ENCODE results near the gene OGFOD2. TPM values are rescaled to one million over a fixed set of nuclear protein-coding genes. Genes with fewer than 3 reads are reported as not detected.

Gene OGFOD2
- total and polyA plus RNA-seq, 2 donors (not counting 1 experiment from before 2014, with no cell fraction given) = 26.7 to 99.3 TPM

DNA sequence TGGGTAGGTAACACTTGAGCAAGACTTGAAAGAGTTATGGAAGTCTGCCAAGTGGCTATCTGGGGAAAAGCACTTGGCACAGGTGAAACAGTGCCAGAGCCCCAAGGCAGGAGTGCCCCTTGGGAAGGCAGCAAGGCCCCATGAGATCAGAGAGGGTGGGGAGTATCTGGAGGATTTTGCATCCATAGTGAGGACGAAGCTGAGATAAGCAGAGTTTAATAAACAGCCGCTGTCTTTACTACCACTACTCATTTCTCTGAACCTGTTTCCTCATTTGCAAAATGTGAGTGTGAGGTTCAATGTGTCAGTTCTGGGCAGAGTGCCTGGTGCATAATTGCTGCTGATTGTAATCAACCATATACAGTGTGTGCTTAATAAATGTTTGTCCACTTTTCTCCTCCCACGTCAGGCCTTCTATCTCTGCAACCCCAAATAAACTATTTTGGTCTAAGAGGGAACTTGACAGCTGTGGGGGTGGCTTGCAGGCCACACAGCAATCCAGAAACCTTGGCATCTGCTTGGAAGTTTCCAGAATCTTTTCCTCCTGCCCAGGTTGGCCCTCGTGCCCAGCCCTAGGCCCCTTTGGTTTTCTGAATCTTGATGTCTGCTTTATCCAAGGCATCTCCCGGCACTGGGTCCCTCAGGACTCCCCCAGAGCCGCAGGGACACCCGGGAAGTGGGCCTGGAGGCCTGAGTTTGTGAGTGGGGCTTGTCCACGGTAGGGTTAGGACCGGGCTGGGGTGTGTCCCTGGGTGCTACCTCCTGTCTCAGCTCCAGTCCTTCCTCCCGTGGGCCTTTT lies 13.3 kb upstream of the OGFOD2 start:
- POLR2A ChIA-PET = no interaction called here
- peaks cover 8 to 14% of the 10 kb centered on the region in 2 donors for H3K4me1 ChIP-seq (ENCODE audit: control insufficient read depth in 2 of 2, insufficient read depth in 2 of 2, low read length in 2 of 2)
- no peak overlapping the region for H3K9ac ChIP-seq (ENCODE audit: low read length)
- WGBS (ENCODE audit: insufficient coverage) = 100% methylated on average over 5 of the region's 10 CpGs
- no peak overlapping the region for H3K4me2 ChIP-seq (replicated peaks; ENCODE audit: low read depth, low read length, poor library complexity, severe bottlenecking)
- DNase-seq = peak; percentile 5
- H3K27me3 ChIP-seq (replicated peaks in 1 of 4; ENCODE audit: control extremely low read depth in 1 of 4, control insufficient read depth in 3 of 4, insufficient read depth in 4 of 4, low read length in 3 of 4) = no peaks in the 10 kb centered on the region
- intact Hi-C loops (cut with micrococcal nuclease) = no loop called here
- H3K36me3 ChIP-seq (replicated peaks in 1 of 2; ENCODE audit: control extremely low read depth in 1 of 2, control insufficient read depth in 1 of 2, extremely low read depth in 1 of 2, insufficient read depth in 2 of 2, low read length in 1 of 2) = no peaks in the 10 kb centered on the region
- no peaks in the 10 kb centered on the region for H4K20me1 ChIP-seq (ENCODE audit: control insufficient read depth, insufficient read depth, low read length, poor library complexity, severe bottlenecking)
- H2AFZ ChIP-seq (ENCODE audit: insufficient read depth, low read depth, low read length, poor library complexity, severe bottlenecking) = no peak overlapping the region
- TF ChIP-seq, protein P1, sequence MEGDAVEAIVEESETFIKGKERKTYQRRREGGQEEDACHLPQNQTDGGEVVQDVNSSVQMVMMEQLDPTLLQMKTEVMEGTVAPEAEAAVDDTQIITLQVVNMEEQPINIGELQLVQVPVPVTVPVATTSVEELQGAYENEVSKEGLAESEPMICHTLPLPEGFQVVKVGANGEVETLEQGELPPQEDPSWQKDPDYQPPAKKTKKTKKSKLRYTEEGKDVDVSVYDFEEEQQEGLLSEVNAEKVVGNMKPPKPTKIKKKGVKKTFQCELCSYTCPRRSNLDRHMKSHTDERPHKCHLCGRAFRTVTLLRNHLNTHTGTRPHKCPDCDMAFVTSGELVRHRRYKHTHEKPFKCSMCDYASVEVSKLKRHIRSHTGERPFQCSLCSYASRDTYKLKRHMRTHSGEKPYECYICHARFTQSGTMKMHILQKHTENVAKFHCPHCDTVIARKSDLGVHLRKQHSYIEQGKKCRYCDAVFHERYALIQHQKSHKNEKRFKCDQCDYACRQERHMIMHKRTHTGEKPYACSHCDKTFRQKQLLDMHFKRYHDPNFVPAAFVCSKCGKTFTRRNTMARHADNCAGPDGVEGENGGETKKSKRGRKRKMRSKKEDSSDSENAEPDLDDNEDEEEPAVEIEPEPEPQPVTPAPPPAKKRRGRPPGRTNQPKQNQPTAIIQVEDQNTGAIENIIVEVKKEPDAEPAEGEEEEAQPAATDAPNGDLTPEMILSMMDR (IDR thresholded peaks at IDR 0.05) = no peak
- no peak for TF ChIP-seq EZH2 (IDR thresholded peaks at IDR 0.05; ENCODE audit: borderline replicate concordance, insufficient read depth, low read depth, low read length, poor library complexity, severe bottlenecking)
- H3K27ac ChIP-seq (ENCODE audit: low read length in 2 of 2) = no peak overlapping the region
- H3K79me2 ChIP-seq (ENCODE audit: control insufficient read depth, insufficient read depth, low read length) = no peaks in the 10 kb centered on the region
- H3K4me3 ChIP-seq (ENCODE audit: control extremely low read depth in 1 of 5, extremely low read depth in 1 of 5, insufficient read depth in 1 of 5, low read depth in 2 of 5, low read length in 4 of 5) = no peak overlapping the region
- no peaks in the 10 kb centered on the region for H3K9me3 ChIP-seq (ENCODE audit: control extremely low read depth in 1 of 3, control insufficient read depth in 2 of 3, insufficient read depth in 1 of 3, low read length in 2 of 3)
- no peak overlapping the region for H3K4me3 Mint-ChIP-seq
- CTCF ChIA-PET = interaction anchor here (2.0 kb wide), 1 partner anchor 9 kb away, joined by 7 read pairs; no protein-coding TSS in a partner anchor
- H3K4me1 Mint-ChIP-seq = peaks cover 3% of the 10 kb centered on the region
- H3K9me3 Mint-ChIP-seq (ENCODE audit: insufficient read depth) = no peaks in the 10 kb centered on the region
- H3K27me3 Mint-ChIP-seq = no peaks in the 10 kb centered on the region
- no peak overlapping the region for H3K27ac Mint-ChIP-seq
- ATAC-seq (ENCODE audit: low read depth) = no peak

DNA sequence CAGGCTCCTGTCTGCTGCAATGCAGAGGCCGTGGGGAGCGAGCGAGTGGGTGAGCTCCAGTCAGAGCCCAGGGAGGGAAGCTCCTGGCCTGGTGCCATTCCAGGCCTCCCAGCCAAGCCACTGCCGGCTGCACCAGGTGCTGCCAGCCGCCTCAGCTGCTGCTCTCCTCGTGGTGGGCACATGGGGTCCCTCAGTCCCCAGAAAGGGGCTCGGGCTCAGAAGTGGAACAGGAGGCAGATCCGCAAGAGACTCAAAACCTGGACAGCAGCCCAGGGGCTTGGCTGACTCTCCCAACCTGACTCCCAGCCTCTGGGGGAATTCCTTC lies 11.1 kb upstream of the OGFOD2 start:
- H3K9me3 ChIP-seq (ENCODE audit: control extremely low read depth in 1 of 3, control insufficient read depth in 2 of 3, insufficient read depth in 1 of 3, low read length in 2 of 3) = no peaks in the 10 kb centered on the region
- no peak overlapping the region for H3K27ac ChIP-seq (ENCODE audit: low read length in 2 of 2)
- WGBS (ENCODE audit: insufficient coverage) = 88% methylated on average over 8 of the region's 8 CpGs
- no peak for TF ChIP-seq EZH2 (IDR thresholded peaks at IDR 0.05; ENCODE audit: borderline replicate concordance, insufficient read depth, low read depth, low read length, poor library complexity, severe bottlenecking)
- TF ChIP-seq, protein P1 (IDR thresholded peaks at IDR 0.05) = no peak
- no peaks in the 10 kb centered on the region for H3K27me3 Mint-ChIP-seq
- H3K4me3 ChIP-seq (ENCODE audit: control extremely low read depth in 1 of 5, extremely low read depth in 1 of 5, insufficient read depth in 1 of 5, low read depth in 2 of 5, low read length in 4 of 5) = no peak overlapping the region
- intact Hi-C loops (cut with micrococcal nuclease) = no loop called here
- no peaks in the 10 kb centered on the region for H3K27me3 ChIP-seq (replicated peaks in 1 of 4; ENCODE audit: control extremely low read depth in 1 of 4, control insufficient read depth in 3 of 4, insufficient read depth in 4 of 4, low read length in 3 of 4)
- no peak overlapping the region for H3K4me3 Mint-ChIP-seq
- peaks cover 6% of the 10 kb centered on the region for H3K4me1 Mint-ChIP-seq
- H3K9ac ChIP-seq (ENCODE audit: low read length) = no peak overlapping the region
- DNase-seq (no peak), ATAC-seq (ENCODE audit: low read depth) (no peak)
- POLR2A ChIA-PET = no interaction called here
- peaks cover 8 to 14% of the 10 kb centered on the region in 2 donors for H3K4me1 ChIP-seq (ENCODE audit: control insufficient read depth in 2 of 2, insufficient read depth in 2 of 2, low read length in 2 of 2)
- no peaks in the 10 kb centered on the region for H3K36me3 ChIP-seq (replicated peaks in 1 of 2; ENCODE audit: control extremely low read depth in 1 of 2, control insufficient read depth in 1 of 2, extremely low read depth in 1 of 2, insufficient read depth in 2 of 2, low read length in 1 of 2)
- no peaks in the 10 kb centered on the region for H3K9me3 Mint-ChIP-seq (ENCODE audit: insufficient read depth)
- H2AFZ ChIP-seq (ENCODE audit: insufficient read depth, low read depth, low read length, poor library complexity, severe bottlenecking) = no peak overlapping the region
- H3K4me2 ChIP-seq (replicated peaks; ENCODE audit: low read depth, low read length, poor library complexity, severe bottlenecking) = no peak overlapping the region
- no peak overlapping the region for H3K27ac Mint-ChIP-seq
- H4K20me1 ChIP-seq (ENCODE audit: control insufficient read depth, insufficient read depth, low read length, poor library complexity, severe bottlenecking) = no peaks in the 10 kb centered on the region
- CTCF ChIA-PET = interaction anchor here (2.0 kb wide), 1 partner anchor 11 kb away, joined by 7 read pairs; no protein-coding TSS in a partner anchor
- no peaks in the 10 kb centered on the region for H3K79me2 ChIP-seq (ENCODE audit: control insufficient read depth, insufficient read depth, low read length)
